GM23338 (cell line): ENCODE data around the gene NDOR1. TPM values are rescaled to one million over a fixed set of nuclear protein-coding genes. Genes with fewer than 3 reads are reported as not detected.

Experiments used
- ATAC-seq: fragments of 200-7000 bp; cut with Tn5 transposase; 3 replicates; pipeline ENCODE4 v1.9.1; 2020
- DNase-seq: peaks from one replicate; pipeline ENCODE4 v3.0.0-alpha.2; 2015; ENCODE audit warnings: low spot score
- H2AFZ ChIP-seq: fragments of 200-600 bp; sonication (generic); 2 replicates; pipeline ENCODE4 v1.8.0; 2016; ENCODE audit warnings: antibody characterized with exemption, mild to moderate bottlenecking, moderate library complexity
- H3F3A ChIP-seq: fragments of 200-600 bp; sonication (generic); replicated peaks from 2 replicates; pipeline ENCODE4 v1.8.0; 2017; ENCODE audit warnings: antibody characterized with exemption, mixed run types, low read depth
- H3K27ac ChIP-seq: fragments of 200-600 bp; sonication (generic); 2 replicates; pipeline ENCODE4 v1.6.1; 2016; ENCODE audit warnings: low read depth
- H3K27me3 ChIP-seq: fragments of 200-600 bp; sonication (generic); 2 replicates; pipeline ENCODE4 v1.8.0; 2016; ENCODE audit warnings: mild to moderate bottlenecking, mixed run types, moderate library complexity; ENCODE audit not compliant: insufficient read depth
- H3K36me3 ChIP-seq: fragments of 200-600 bp; sonication (generic); 2 replicates; pipeline ENCODE4 v1.8.0; 2016; ENCODE audit warnings: mild to moderate bottlenecking; ENCODE audit not compliant: insufficient read depth
- H3K4me1 ChIP-seq: fragments of 200-600 bp; sonication (generic); 2 replicates; pipeline ENCODE4 v1.8.0; 2016; ENCODE audit warnings: mild to moderate bottlenecking, moderate library complexity; ENCODE audit not compliant: insufficient read depth
- H3K4me2 ChIP-seq: fragments of 200-600 bp; sonication (generic); 2 replicates; pipeline ENCODE4 v1.7.1; 2017; ENCODE audit warnings: mixed run types
- H3K4me3 ChIP-seq: fragments of 200-600 bp; sonication (generic); 2 replicates; pipeline ENCODE4 v1.6.1; 2016; ENCODE audit warnings: mixed run types
- H3K79me2 ChIP-seq: fragments of 200-600 bp; sonication (generic); replicated peaks from 2 replicates; pipeline ENCODE4 v1.8.0; 2017; ENCODE audit warnings: mild to moderate bottlenecking; ENCODE audit not compliant: insufficient read depth
- H3K9me2 ChIP-seq: fragments of 200-600 bp; sonication (generic); 2 replicates; pipeline ENCODE4 v1.8.0; 2017; ENCODE audit not compliant: insufficient read depth
- H4K20me1 ChIP-seq: fragments of 200-600 bp; sonication (generic); replicated peaks from 2 replicates; pipeline ENCODE4 v1.8.0; 2017; ENCODE audit warnings: mild to moderate bottlenecking; ENCODE audit not compliant: insufficient read depth
- H3K27ac Mint-ChIP-seq: 2 replicates; pipeline ENCODE4 v1.8.0; 2020; ENCODE audit warnings: inconsistent platforms, mild to moderate bottlenecking, moderate library complexity, mixed read lengths
- H3K27me3 Mint-ChIP-seq: 3 replicates; pipeline ENCODE4 v1.8.0; 2022; ENCODE audit warnings: low read depth, mild to moderate bottlenecking, moderate library complexity, mixed read lengths, inconsistent platforms; ENCODE audit not compliant: insufficient read depth, poor library complexity
- H3K36me3 Mint-ChIP-seq: 3 replicates; pipeline ENCODE4 v1.8.0; 2021; ENCODE audit warnings: low read depth, mild to moderate bottlenecking, inconsistent platforms, moderate library complexity, mixed read lengths
- H3K4me1 Mint-ChIP-seq: 3 replicates; pipeline ENCODE4 v1.8.0; 2020; ENCODE audit warnings: mild to moderate bottlenecking, inconsistent platforms, mixed read lengths
- H3K4me3 Mint-ChIP-seq: 3 replicates; pipeline ENCODE4 v1.8.0; 2021; ENCODE audit warnings: moderate library complexity, mild to moderate bottlenecking, inconsistent platforms, mixed read lengths
- H3K9me3 Mint-ChIP-seq: 3 replicates; pipeline ENCODE4 v1.8.0; 2020; ENCODE audit warnings: moderate library complexity, mild to moderate bottlenecking, inconsistent platforms, mixed read lengths
- JUNB ChIP-seq: IDR thresholded peaks from one replicate; pipeline ENCODE4 v1.6.1; 2016; ENCODE audit warnings: antibody characterized with exemption; ENCODE audit not compliant: unreplicated experiment
- POLR2AphosphoS5 ChIP-seq: IDR thresholded peaks from 2 replicates; pipeline ENCODE4 v1.6.1; 2016; ENCODE audit warnings: antibody characterized with exemption, low read depth
- REST ChIP-seq: IDR thresholded peaks from one replicate; pipeline ENCODE4 v1.6.1; 2018; ENCODE audit warnings: antibody characterized with exemption; ENCODE audit not compliant: unreplicated experiment
- STAT1 ChIP-seq: IDR thresholded peaks from one replicate; pipeline ENCODE4 v1.6.1; 2016; ENCODE audit warnings: antibody characterized with exemption; ENCODE audit not compliant: unreplicated experiment
- ZNF114 ChIP-seq: fragments of 250-450 bp; sonication (Bioruptor Pico); IDR thresholded peaks from 2 replicates; pipeline ENCODE4 v1.5.0; 2020; ENCODE audit warnings: mild to moderate bottlenecking, moderate library complexity
- ZNF331 ChIP-seq: fragments of 250-450 bp; sonication (Bioruptor Pico); IDR thresholded peaks from 2 replicates; pipeline ENCODE4 v1.5.0; 2020; ENCODE audit warnings: low read depth, mild to moderate bottlenecking, moderate library complexity
- polyA plus RNA-seq: library from polyadenylated mRNA; unstranded; fragments of >200 nt; fragmentation: Nextera tagmentation; extraction: Ambion mirVana; gene quantifications from 2 replicates; pipeline ENCODE4 v1.2.1, GENCODE V29; 2016
- total RNA-seq: library from RNA; depleted of rRNA; stranded (reverse); fragments of >200 nt; shearing (Covaris generic); gene quantifications from 2 replicates; pipeline ENCODE4 v1.2.3, GENCODE V29; 2014

NDOR1 gene
- total and polyA plus RNA-seq, 2 experiments from 2014 or later, result 19.4 to 38.1 TPM

DNA sequence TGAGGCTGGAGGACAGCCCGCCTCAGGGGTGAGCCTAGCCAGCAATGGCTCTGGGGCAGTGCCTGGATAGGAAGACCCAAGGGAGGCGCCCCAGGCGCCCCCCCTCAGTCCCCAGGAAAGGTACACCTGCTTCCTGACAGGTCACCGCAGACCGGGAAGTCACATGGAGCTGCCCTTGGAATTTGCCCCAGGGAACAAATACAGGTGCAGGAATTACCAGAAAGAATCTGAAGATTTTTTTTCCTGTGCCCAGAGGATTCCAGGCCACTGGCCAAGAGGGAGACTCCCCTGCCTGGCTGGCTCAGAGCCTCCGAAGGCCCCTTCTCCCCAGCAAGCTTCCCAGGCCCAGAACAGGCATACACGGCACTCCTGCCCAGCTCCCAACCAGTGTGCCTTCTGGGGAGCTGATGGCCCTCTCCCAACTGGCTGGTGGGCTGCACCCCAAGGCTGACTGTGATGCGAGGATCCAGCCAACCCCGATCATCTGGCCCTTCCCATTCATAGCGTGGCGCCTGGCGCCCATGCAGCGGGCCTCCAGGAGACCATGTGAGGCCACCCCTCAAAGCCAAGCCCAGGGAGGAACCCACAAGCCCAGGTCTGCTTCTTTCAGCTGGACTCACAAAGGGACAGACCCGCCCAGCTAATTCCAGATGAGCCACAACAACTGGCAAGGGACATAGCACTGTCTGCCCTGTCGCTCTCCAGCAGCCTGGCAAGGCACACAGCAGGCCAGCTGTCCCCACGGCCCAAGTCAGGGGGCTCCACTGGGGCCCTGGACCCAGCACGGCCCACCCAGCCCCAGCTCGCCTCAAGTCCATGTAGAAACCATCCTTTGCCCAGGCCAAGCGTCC is 7.2 kb upstream of the NDOR1 start (continued):
- TF ChIP-seq REST, result no peak
- no peak for TF ChIP-seq STAT1

DNA sequence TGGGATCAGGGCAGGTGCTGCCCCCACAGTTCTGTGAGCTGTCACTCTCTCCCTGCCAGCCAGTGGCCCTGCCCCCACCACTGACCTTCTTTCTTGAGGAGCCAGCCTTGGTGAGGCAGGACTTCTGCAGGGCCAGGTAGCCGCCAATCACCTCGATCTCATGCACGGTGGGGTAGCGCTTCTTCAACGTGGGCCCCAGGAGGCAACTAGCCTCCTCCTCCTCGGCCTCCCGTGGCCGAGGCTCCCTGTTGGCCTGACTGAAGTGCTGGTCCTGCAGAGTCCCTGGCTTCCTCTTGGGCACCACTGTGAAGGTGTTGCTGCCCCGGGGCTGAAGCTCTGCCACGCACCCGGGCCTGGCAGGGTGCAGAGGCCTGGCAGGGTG is 6.6 kb upstream of the NDOR1 start:
- Histone ChIP-seq H4K20me1 (peaks cover 4% of the 10 kb centered on the region), H3K4me1 (peaks cover 16% of the 10 kb centered on the region; the same call in 1 of the 2 replicates), H3K27ac (no peak overlapping the region), H3K36me3 (no peaks in the 10 kb centered on the region), H3K4me2 (peak overlapping the region; percentile 87), H2AFZ (no peak overlapping the region), H3K27me3 (no peaks in the 10 kb centered on the region), H3K4me3 (peak overlapping the region; percentile 55; the same call in 1 of the 2 replicates), H3F3A (peaks cover 15% of the 10 kb centered on the region; the same call in 1 of the 2 replicates), H3K79me2 (peaks cover 63% of the 10 kb centered on the region), H3K9me2 (no peaks in the 10 kb centered on the region)
- H3K4me1 Mint-ChIP-seq, result peaks cover 26% of the 10 kb centered on the region
- peaks cover 7% of the 10 kb centered on the region for H3K27me3 Mint-ChIP-seq
- DNase-seq (no peak), ATAC-seq (no peak)
- H3K27ac Mint-ChIP-seq, result no peak overlapping the region
- H3K36me3 Mint-ChIP-seq, result no peaks in the 10 kb centered on the region; the same call in 2 of the 3 replicates
- H3K9me3 Mint-ChIP-seq, result no peaks in the 10 kb centered on the region; the same call in 2 of the 3 replicates
- TF ChIP-seq ZNF114 (CRISPR knock-in tag) (no peak), ZNF331 (CRISPR knock-in tag) (no peak), STAT1 (no peak), POLR2AphosphoS5 (no peak), REST (no peak), JUNB (no peak)
- peak overlapping the region; percentile 43; the same call in 2 of the 3 replicates for H3K4me3 Mint-ChIP-seq
